GM18868 (cell line): ENCODE data around the gene STAB1.
"Not testable (repeated sequence)": the region's sequence is repeated elsewhere in the genome, so short reads cannot be mapped to it uniquely, and the experiment has no call there.

Experiments
- ATAC-seq: cut with Tn5 transposase; IDR thresholded peaks from one replicate; pipeline ENCODE4 v1.9.1; 2021; ENCODE audit warnings: mild to moderate bottlenecking, moderate library complexity; ENCODE audit not compliant: unreplicated experiment

Gene STAB1

GRCh38 chr3:52521881-52522650 is 26.9 kb downstream of the STAB1 start:
- no peak for ATAC-seq

- no peak for ATAC-seq
These were observed 27.6 kb downstream of the STAB1 start for GRCh38 chr3:52522651-52523251.

GRCh38 chr3:52523386-52524257 is 28.5 kb downstream of the STAB1 start:
- ATAC-seq: no peak

- no peak for ATAC-seq
These were observed 29.2 kb downstream of the STAB1 start for GRCh38 chr3:52524258-52524751.

- no peak for ATAC-seq
These were observed 29.9 kb downstream of the STAB1 start for GRCh38 chr3:52524752-52525679.

GRCh38 chr3:52525680-52526561 is 30.8 kb downstream of the STAB1 start:
- ATAC-seq: no peak

GRCh38 chr3:52526671-52527038 is 31.5 kb downstream of the STAB1 start:
- not testable (repeated sequence) for ATAC-seq

- ATAC-seq: no peak
These were observed 32.0 kb downstream of the STAB1 start for GRCh38 chr3:52527039-52527731.

- no peak for ATAC-seq
These were observed 32.8 kb downstream of the STAB1 start for GRCh38 chr3:52527732-52528585.

- ATAC-seq: no peak
These were observed 33.6 kb downstream of the STAB1 start for GRCh38 chr3:52528586-52529375.

GRCh38 chr3:52529376-52530333 is 34.5 kb downstream of the STAB1 start:
- ATAC-seq: no peak

GRCh38 chr3:52530918-52531826 is 36.0 kb downstream of the STAB1 start:
- no peak for ATAC-seq

- no peak for ATAC-seq
These were observed 36.9 kb downstream of the STAB1 start for GRCh38 chr3:52531860-52532516.

- no peak for ATAC-seq
These were observed 37.3 kb downstream of the STAB1 start for GRCh38 chr3:52532517-52532837.
